G401 (cell line): Measurements from ENCODE around the gene SHH. TPM values are rescaled to one million over a fixed set of nuclear protein-coding genes. Genes with fewer than 3 reads are reported as not detected.

Source experiments
- DNase-seq: peaks from one replicate; pipeline ENCODE4 v3.0.0-alpha.2; 2015; ENCODE audit warnings: low spot score
- in situ Hi-C: cut with HindIII; loops from 2 replicates; pipeline ENCODE4 v1.10.0; 2016; ENCODE audit warnings: low sequenced_read_pairs, mixed read lengths
- total RNA-seq: library from RNA; depleted of rRNA; stranded (reverse); fragments of >200 nt; shearing (Covaris generic); gene quantifications from 2 replicates; pipeline ENCODE4 v1.2.3, GENCODE V29; 2014; rRNA removed

Gene SHH
- total RNA-seq, result not detected in 2 replicates

- DNase-seq, result no peak
- in situ Hi-C loops, result no loop called here
These were observed at the start of gene SHH for GRCh38 chr7:155811895-155812761. Gene SHH (minus strand): TSS chr7:155812463. CDS start chr7:155812122, 341 bp downstream.

GRCh38 chr7:155861480-155861868, 49.2 kb upstream of the SHH start:
- in situ Hi-C loops, result no loop called here
- DNase-seq, result no peak

GRCh38 chr7:155860840-155861479, 48.7 kb upstream of the SHH start:
- peak; percentile 78 for DNase-seq
- in situ Hi-C loops, result no loop called here

GRCh38 chr7:155860461-155860839, 48.2 kb upstream of the SHH start:
- no peak for DNase-seq
- in situ Hi-C loops, result no loop called here

- DNase-seq, result no peak
- in situ Hi-C loops, result no loop called here
These were observed 46.3 kb upstream of the SHH start for GRCh38 chr7:155858521-155859061.

- DNase-seq, result no peak
- in situ Hi-C loops, result no loop called here
These were observed 44.9 kb upstream of the SHH start for GRCh38 chr7:155857141-155857540.

- no peak for DNase-seq
- in situ Hi-C loops, result no loop called here
These were observed 44.4 kb upstream of the SHH start for GRCh38 chr7:155856656-155857055.

- in situ Hi-C loops, result no loop called here
- DNase-seq, result no peak
These were observed 40.4 kb upstream of the SHH start for GRCh38 chr7:155852426-155853301.

GRCh38 chr7:155851892-155852291, 39.6 kb upstream of the SHH start:
- in situ Hi-C loops, result no loop called here

GRCh38 chr7:155850766-155851678, 38.8 kb upstream of the SHH start:
- in situ Hi-C loops, result no loop called here
- DNase-seq, result peak; percentile 39

More at GRCh38 chr7:155851892-155852291, 39.6 kb upstream of the SHH start:
- DNase-seq, result no peak

- no peak for DNase-seq
- in situ Hi-C loops, result no loop called here
These were observed 37.8 kb upstream of the SHH start for GRCh38 chr7:155850001-155850436.

- DNase-seq, result no peak
- in situ Hi-C loops, result no loop called here
These were observed 36.7 kb upstream of the SHH start for GRCh38 chr7:155848691-155849669.

GRCh38 chr7:155847821-155848435, 35.7 kb upstream of the SHH start:
- no peak for DNase-seq
- in situ Hi-C loops, result no loop called here

- no peak for DNase-seq
These were observed 34.7 kb upstream of the SHH start for GRCh38 chr7:155846936-155847335.

GRCh38 chr7:155846156-155846555, 33.9 kb upstream of the SHH start:
- in situ Hi-C loops, result no loop called here
- no peak for DNase-seq

More at GRCh38 chr7:155846936-155847335, 34.7 kb upstream of the SHH start:
- in situ Hi-C loops, result no loop called here

GRCh38 chr7:155845226-155845625, 33.0 kb upstream of the SHH start:
- DNase-seq, result no peak
- in situ Hi-C loops, result no loop called here

GRCh38 chr7:155844526-155844925, 32.3 kb upstream of the SHH start:
- DNase-seq, result no peak
- in situ Hi-C loops, result no loop called here
